HG03354 (cell line): ENCODE measurements around the gene ACOT9.
"Not testable (repeated sequence)": the region's sequence is repeated elsewhere in the genome, so short reads cannot be mapped to it uniquely, and the experiment has no call there.

Experiments used
- ATAC-seq: cut with Tn5 transposase; IDR thresholded peaks from one replicate; pipeline ENCODE4 v1.9.1; 2021; ENCODE audit warnings: mild to moderate bottlenecking; ENCODE audit not compliant: unreplicated experiment, poor library complexity, severe bottlenecking

Gene ACOT9

GRCh38 chrX:23742697-23743622 lies at the start of gene ACOT9:
ACOT9 (minus strand) TSS chrX:23743276; CDS start chrX:23743144, 132 bp downstream.
- peak; percentile 93 for ATAC-seq

DNA sequence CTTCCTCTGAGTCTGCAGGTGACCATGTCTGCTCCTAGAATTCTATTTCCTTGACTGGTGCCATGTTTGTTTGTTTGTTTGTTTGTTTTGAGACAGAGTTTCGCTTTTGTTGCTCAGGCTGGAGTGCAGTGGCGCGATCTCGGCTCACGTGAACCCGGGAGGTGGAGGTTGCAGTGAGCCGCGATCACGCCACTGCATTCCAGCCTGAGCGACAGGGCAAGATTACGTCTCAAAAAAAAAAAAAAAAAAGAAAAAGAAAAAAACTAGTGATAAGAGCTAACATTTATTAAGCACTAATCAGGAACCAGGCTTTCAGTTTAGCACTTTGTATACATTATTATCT lies 47.0 kb upstream of the ACOT9 start:
- ATAC-seq: no peak

DNA sequence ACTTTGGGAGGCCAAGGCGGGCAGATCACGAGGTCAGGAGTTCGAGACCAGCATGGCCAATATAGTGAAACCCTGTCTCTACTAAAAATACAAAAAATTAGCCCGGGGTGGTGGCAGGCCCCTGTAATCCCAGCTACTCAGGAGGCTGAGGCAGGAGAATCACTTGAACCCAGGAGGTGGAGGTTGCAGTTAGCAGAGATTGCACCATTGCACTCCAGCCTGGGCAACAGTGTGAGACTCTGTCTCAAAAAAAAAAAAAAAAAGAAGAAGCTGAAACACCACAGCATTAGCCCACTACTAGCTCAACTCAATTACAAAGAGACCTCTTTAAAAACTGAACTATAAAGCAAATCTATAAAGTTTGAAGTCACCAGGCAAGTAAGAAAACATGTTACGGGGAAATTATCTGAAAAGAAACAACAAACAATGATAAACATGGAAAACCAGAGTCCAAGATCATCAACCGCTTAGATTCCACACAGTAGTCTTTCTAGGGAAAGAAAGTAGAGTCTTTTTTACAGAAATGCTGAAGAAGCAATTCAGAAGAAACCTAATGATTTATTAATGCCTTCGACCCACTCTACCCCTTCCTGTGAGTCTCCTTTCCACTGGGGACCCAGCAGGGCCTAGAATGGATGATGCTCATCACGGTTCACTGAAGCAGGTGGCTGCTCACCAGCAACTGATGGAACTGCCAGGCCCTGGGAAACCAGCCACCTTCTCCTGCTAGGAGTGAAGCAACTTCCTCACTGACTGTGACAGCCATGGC lies 46.5 kb upstream of the ACOT9 start:
- ATAC-seq: no peak

DNA sequence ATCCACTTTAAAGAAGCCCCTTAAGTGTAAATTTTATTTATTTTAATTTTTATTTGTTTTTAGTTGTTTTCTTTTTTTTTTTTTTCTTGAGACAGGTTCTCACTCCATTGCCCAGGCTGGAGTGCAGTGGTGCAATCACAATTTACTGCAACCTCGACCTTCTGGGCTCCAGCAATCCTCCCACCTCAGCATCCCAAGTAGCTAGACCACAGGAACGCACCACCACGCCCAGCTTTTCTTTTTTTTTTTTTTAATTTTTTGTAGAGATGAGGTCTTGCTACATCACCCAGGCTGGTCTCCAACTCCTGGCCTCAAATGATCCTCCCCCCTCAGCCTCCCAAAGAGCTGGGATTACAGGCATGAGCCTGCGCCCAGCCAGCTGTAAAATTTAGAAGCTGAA lies 45.9 kb upstream of the ACOT9 start:
- ATAC-seq: no peak

DNA sequence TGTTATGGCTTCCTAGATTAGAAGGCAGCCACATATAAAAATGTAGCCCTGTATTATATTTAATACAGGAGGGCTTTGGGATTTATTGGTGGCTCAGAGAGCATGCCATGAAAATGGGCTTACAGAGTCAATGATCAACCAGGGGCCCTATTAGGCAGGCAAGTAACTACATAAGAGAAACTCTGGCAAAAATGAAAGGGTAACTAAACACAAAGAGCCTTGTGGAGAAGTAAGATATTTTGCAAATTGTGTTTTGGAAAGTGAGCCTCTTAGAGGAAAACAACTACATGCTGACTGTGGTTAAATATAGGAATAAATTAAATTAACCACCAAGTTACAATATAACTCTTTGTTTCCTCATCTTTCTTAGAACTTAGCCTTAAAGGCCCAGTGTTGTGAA lies 45.4 kb upstream of the ACOT9 start:
- peak; percentile 76 for ATAC-seq

GRCh38 chrX:23787745-23788118 lies 44.7 kb upstream of the ACOT9 start:
- ATAC-seq: no peak

DNA sequence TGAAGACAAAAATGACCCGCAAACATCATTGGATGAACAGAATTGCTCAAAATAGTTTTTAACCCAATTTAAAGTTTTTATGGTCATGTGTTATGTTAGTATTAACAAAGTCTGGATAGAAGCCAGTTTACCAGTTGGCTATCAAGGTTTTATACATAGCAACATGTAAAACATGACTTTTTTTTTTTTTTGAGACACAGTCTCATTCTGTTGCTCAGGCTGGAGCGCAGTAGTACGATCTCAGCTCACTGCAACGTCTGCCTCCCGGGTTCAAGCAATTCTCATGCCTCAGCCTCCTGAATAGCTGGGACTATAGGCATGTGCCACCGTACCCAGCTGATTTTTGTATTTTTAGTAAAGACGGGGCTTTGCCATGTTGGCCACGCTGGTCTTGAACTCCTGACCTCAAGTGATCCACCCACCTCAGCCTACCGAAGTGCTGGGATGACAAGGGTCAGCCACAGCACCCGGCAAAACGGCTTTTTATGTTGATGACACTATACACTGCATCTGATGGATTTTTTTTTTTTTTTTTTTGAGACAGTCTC lies 43.3 kb upstream of the ACOT9 start:
- ATAC-seq: no peak

GRCh38 chrX:23785580-23785979 lies 42.5 kb upstream of the ACOT9 start:
- ATAC-seq: no peak

DNA sequence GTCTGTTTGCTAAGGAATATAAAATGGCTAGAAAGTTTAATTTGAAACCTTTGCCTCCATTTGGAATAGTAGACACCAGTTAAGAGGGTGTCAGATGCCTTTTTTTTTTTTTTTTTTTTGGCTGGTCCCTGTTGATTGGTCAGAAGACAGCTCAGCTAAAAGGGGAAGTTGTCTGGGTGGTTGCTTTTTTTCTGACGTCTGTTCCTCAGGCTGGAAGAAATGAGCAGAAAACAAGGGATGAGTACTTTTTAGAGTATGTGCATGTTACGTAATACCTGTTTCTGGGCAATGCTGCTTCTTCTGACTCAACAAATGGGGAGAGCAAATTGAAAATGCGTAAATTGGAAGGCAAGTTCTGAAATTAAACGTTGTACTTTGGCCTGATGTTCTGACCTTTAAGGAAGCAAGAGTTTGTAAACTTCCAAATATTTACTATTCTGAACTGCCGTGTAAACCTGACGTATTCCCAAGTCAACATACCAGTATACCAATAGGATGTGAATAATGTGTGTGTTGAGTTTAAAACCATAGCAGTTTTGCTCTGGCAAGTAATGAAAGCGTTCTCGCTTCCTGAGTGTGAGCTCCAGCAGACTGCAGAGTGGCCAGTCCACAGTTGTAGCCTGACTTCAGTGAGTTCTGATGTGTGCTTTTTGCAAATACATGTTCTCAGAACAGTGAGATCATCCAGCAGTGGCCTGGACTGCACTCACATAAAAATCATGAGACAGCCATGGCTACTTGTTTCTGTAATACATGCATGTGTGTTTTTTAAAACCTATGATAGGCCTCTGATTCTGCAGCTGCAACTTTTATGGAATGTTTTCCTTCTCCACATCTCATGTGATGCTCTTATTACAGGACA lies 41.6 kb upstream of the ACOT9 start:
- no peak for ATAC-seq

DNA sequence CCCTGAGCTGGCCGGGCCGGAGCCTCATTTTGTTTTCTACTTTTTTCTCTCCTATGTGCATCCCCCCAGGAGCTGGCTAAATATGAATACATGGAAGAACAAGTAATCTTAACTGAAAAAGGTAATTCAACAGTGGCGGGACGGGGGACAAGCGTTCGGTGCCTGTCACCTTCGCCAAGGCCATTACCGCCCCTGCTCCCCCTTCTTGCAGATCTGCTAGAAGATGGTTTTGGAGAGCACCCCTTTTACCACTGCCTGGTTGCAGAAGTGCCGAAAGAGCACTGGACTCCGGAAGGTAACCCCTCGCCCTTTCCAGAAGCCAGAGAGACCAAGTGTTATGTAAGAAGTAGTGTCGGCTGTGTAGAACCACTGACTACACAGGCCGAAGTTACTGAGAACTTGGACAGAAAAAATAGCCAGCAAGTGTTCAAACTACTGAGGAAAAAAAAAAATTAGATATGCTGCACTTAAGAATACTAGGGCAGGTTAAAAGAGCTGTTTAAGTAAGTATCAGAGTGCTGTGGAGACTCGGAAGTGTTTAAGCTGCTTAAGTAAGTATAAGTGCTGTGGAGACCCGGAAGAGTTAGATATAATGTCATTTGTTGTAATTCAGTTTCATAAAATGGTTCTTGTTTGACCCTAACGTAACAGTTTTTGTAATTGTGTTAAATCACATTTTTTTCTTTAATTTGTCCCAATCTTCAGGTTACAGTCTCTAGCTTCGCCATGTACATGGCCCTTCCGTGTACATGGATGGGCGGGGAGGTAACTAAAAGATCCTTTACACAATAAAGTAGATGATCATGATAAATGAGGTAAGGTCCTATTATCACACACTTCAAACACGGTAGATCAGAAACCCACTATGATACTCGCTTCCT lies 40.8 kb upstream of the ACOT9 start:
- no peak for ATAC-seq

GRCh38 chrX:23782863-23783588 lies 40.0 kb upstream of the ACOT9 start, which contains the start of gene SAT1:
SAT1 (plus strand) TSS chrX:23783173; CDS start chrX:23783352, 179 bp downstream.
- ATAC-seq: peak; percentile 83

GRCh38 chrX:23782455-23782854 lies 39.4 kb upstream of the ACOT9 start:
- ATAC-seq: no peak

DNA sequence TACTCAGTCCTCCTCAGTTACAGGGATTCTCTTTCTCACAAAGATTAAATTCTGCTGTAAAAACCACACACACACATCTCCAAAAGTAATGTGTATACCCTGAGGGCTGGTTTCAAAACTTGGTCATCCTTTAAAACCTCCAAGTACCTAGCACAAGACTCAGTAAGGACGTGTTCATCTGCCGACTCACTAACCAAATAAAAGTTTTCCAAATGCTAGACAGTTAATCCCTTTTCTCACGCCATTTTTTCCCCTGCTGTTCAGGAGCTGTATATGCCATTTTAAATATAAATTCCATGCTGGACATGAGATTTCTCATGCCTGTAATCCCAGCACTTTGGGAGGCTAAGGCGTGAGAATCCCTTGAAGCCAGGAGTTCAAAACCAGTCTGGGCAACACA lies 35.9 kb upstream of the ACOT9 start:
- ATAC-seq: no peak

DNA sequence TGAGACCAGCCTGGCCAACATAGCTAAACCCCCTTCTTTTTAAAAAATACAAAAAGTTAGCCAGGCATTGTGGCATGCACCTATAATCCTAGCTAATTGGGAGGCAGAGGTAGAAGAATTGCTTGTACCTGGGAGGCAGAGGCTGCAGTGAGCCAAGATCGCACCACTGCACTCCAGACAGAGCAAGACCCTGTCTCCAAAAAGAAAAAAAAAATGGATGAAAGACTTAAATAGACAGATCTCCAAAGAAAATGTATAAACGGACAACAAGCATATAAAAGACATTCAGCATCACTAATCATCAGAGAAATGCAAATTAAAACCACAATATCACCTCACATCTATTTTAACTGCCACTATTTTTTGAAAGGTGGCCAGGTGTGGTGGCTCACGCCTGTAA lies 33.3 kb upstream of the ACOT9 start:
- ATAC-seq: no peak

DNA sequence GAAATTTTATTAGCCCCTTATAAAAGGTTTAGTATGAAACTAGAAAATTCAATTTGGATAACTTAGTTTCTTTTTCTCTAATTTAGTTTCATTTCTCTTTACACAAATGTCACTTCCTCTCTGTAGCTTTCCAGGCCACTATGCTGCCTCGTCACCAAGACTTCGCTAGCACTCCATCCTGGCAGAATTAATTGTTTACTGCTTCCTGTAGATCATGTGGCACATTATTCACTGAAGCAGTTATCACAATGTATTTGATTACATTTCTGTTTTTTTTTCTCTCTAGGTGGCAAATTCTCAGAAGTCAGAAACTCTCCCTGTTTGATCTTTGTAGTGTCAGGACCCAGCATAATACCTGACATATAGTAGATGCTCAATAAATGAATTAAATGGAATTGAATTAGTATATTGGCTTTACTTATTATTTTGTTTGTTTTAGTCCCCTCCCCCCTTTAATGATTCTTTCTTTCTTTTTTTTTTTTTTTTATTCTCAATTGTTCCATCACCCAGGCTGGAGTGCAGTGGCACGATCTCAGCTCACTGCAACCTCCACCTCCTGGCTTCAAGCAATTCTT lies 30.6 kb upstream of the ACOT9 start:
- ATAC-seq: peak; percentile 92

- not testable (repeated sequence) for ATAC-seq
These were observed 28.0 kb upstream of the ACOT9 start for GRCh38 chrX:23771086-23771485.

GRCh38 chrX:23770142-23770541 lies 27.1 kb upstream of the ACOT9 start:
- ATAC-seq: no peak
